Ovary (tissue), 9 donors: Measurements from ENCODE around the gene XXYLT1. TPM values are rescaled to one million over a fixed set of nuclear protein-coding genes. Genes with fewer than 3 reads are reported as not detected.

Source experiments
- DNase-seq, 5 donors: peaks; one replicate each; pipeline ENCODE4 v3.0.0-alpha.2; 2019 to 2020
- H3K27ac ChIP-seq, 2 donors: fragments of 200-600 bp; one replicate each; pipeline versions ENCODE4 v1.5.1 to v1.8.0; 2019 to 2022
- H3K27me3 ChIP-seq: fragments of 200-600 bp; one replicate; pipeline ENCODE4 v1.8.0; 2022
- H3K36me3 ChIP-seq: fragments of 200-600 bp; sonication (generic); one replicate; pipeline ENCODE4 v1.5.1; 2019
- H3K4me1 ChIP-seq: one replicate; pipeline ENCODE4 v1.8.1; 2013; ENCODE audit warnings: mild to moderate bottlenecking, moderate library complexity; ENCODE audit not compliant: insufficient read depth
- H3K4me3 ChIP-seq: fragments of 200-600 bp; sonication (generic); one replicate; pipeline ENCODE4 v1.5.1; 2017
- H3K9me3 ChIP-seq, 2 donors: fragments of 200-600 bp in 1 of 2; sonication (generic) in 1 of 2; one replicate each; pipeline versions ENCODE4 v1.5.1 to v1.8.1; 2013 to 2019; ENCODE audit warnings: mild to moderate bottlenecking in 1 of 2, moderate library complexity in 1 of 2
- CTCF ChIP-seq, 3 donors: fragments of 450-650 bp in 2 of 3; fragments of 200-600 bp in 1 of 3; IDR thresholded peaks; one replicate each; pipeline versions ENCODE4 v1.5.1 to v1.8.0; 2016 to 2022; ENCODE audit warnings: antibody characterized with exemption in 3 of 3, mild to moderate bottlenecking in 1 of 3
- EP300 ChIP-seq: sonication (generic); formaldehyde crosslinking; IDR thresholded peaks from one replicate; pipeline ENCODE4 v1.6.1; 2017; ENCODE audit warnings: antibody characterized with exemption
- POLR2A ChIP-seq: fragments of 450-650 bp; IDR thresholded peaks from one replicate; pipeline ENCODE4 v1.6.1; 2017; ENCODE audit warnings: antibody characterized with exemption, mild to moderate bottlenecking, moderate library complexity
- WGBS, 3 donors: extraction: QIAGEN DNeasy Blood & Tissue Kit in 1 of 3; methylation state at CpG; one replicate each; pipeline versions ENCODE4 v1.1.5 to v1.1.7; 2013 to 2017; 5-methylcytosine and 5-hydroxymethylcytosine counted together
- intact Hi-C, 4 donors: fragments of 100-400 bp; cut with DNase I; formaldehyde crosslinking; loops; one replicate each; pipeline versions ENCODE4 v1.11.0 to v1.15.1; 2022 to 2023
- polyA plus RNA-seq, 2 donors: library from polyadenylated mRNA; stranded (reverse); fragments of 200-250 nt in 1 of 2; fragments of 350-450 nt in 1 of 2; fragmentation: Illumina TruSeq in 1 of 2; extraction: RNeasy Lipid Tissue Mini Kit (QIAGEN cat#74804) in 1 of 2; gene quantifications; one replicate each; pipeline ENCODE4 v1.2.3, GENCODE V29; 2013 to 2014
- total RNA-seq, 7 donors: library from RNA; depleted of rRNA in 2 of 7; stranded (reverse); fragments of >200 nt in 2 of 7; fragmentation: NEBNext Ultra II Directional in 3 of 7; extraction: Animal tissue kit (Norgen Biotek cat#: 25700) in 3 of 7; gene quantifications; one replicate each; pipeline versions ENCODE4 v1.1.0 to v1.2.4, GENCODE V29; 2016 to 2023
- donor health status: DM: no; HTN: no; CAD: no; lungs with moderate emphysema.
- donor health status: DM: no; HTN: no; CAD: no.
- donor health status: Bipolar disorder and iron deficiency.
- donor health status: DM: yes; HTN: yes; CAD: no.
- donor health status: DM: no; HTN: no; CAD: no.
- donor health status: DM: yes; HTN: yes; CAD: no.

XXYLT1 gene
- total and polyA plus RNA-seq, 9 donors = 5.6 to 13.6 (median 10.2) TPM

GRCh38 chr3:195105389-195105788 lies 165.6 kb downstream of the XXYLT1 start:
- Histone ChIP-seq H3K27ac (no peak overlapping the region), H3K36me3 (no peaks in the 10 kb centered on the region), H3K4me1 (peaks cover 4% of the 10 kb centered on the region), H3K4me3 (no peak overlapping the region), H3K27me3 (no peaks in the 10 kb centered on the region), H3K9me3 (no peaks in the 10 kb centered on the region)
- intact Hi-C loops = loop anchor here (5.0 to 10.0 kb wide), 3 partner anchors 418 to 423 kb away; partner anchors contain the start of gene FAM43A (in 2 of the 4)
- TF ChIP-seq POLR2A (no peak), CTCF (IDR thresholded peaks at IDR 0.05) (no peak), EP300 (no peak)
- 89 to 90% (median 89%) methylated on average over 13 of the region's 13 CpGs for WGBS, 3 donors
- no peak for DNase-seq

- H3K4me1 ChIP-seq = peaks cover 4% of the 10 kb centered on the region
- no peaks in the 10 kb centered on the region for H3K9me3 ChIP-seq
- intact Hi-C loops = loop anchor here in 1 of 4 donors (10.0 kb wide), 1 partner anchor 420 kb away; the partner anchor contains the start of gene FAM43A
- no peaks in the 10 kb centered on the region for H3K36me3 ChIP-seq
- no peaks in the 10 kb centered on the region for H3K27me3 ChIP-seq
- no peak overlapping the region for H3K27ac ChIP-seq
- DNase-seq = no peak
- H3K4me3 ChIP-seq = no peak overlapping the region
- WGBS, 3 donors = 94 to 97% (median 95%) methylated on average over 8 of the region's 8 CpGs
- TF ChIP-seq CTCF (IDR thresholded peaks at IDR 0.05) (no peak), EP300 (no peak), POLR2A (no peak)
Observed at GRCh38 chr3:195104340-195104739, 166.6 kb downstream of the XXYLT1 start.

GRCh38 chr3:195103623-195104022 lies 167.3 kb downstream of the XXYLT1 start:
- intact Hi-C loops = loop anchor here in 1 of 4 donors (10.0 kb wide), 1 partner anchor 419 kb away; the partner anchor contains the start of gene FAM43A
- 79 to 96% (median 90%) methylated on average over 2 of the region's 2 CpGs for WGBS, 3 donors

DNA sequence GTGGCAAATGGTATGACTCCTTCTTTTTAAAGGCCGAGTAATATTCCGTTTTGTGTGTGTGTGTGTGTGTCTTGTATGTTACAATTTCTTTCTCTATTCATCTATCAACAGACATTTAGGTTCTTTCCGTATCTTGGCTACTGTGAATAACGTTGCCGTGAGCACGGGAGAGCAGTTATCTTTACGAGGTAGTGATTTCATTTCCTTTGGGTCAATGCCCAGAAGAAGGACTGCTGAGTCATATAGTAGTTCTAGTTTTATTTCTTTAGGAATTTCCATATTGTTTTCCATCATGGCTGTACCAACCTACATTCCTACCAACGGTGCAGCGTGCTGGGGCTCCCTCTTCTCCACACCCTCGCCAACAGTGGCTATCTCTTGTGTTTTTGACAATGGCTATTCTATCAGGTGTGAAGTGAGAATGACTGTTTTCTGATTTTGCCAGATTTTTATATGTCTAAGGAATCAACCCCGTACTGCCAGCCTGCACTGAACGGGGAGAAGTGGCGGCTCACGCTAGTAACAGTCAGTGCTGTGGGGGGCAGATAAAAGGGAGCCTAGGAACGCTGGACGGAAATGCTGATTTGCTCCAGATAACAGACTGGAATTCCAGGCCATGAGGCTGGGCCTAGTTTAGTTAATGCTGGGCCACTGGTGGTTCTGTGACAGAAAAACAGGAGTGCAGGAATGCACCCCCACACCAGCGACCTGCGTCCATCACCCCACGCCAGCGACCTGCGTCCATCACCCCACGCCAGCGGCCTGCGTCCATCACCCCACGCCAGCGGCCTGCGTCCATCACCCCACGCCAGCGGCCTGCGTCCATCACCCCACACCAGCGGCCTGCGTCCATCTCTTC lies 168.1 kb downstream of the XXYLT1 start:
- no peak for TF ChIP-seq CTCF (IDR thresholded peaks at IDR 0.05)
- intact Hi-C loops = loop anchor here in 1 of 4 donors (10.0 kb wide), 1 partner anchor 418 kb away; the partner anchor contains the start of gene FAM43A
- Histone ChIP-seq H3K4me3 (no peak overlapping the region), H3K9me3 (no peaks in the 10 kb centered on the region), H3K36me3 (no peaks in the 10 kb centered on the region), H3K27ac (no peak overlapping the region), H3K4me1 (peaks cover 4% of the 10 kb centered on the region), H3K27me3 (no peaks in the 10 kb centered on the region)
- DNase-seq = peak in 1 of 5 donors; percentile 39
- 75% methylated on average over 32 of the region's 32 CpGs for WGBS, 3 donors

More at GRCh38 chr3:195103623-195104022, 167.3 kb downstream of the XXYLT1 start:
- peaks cover 4% of the 10 kb centered on the region for H3K4me1 ChIP-seq
- H3K27ac ChIP-seq = no peak overlapping the region
- H3K4me3 ChIP-seq = no peak overlapping the region
- H3K9me3 ChIP-seq = no peaks in the 10 kb centered on the region
- H3K36me3 ChIP-seq = no peaks in the 10 kb centered on the region
- TF ChIP-seq CTCF (IDR thresholded peaks at IDR 0.05) = no peak
- no peak for TF ChIP-seq POLR2A
- no peak for TF ChIP-seq EP300
- no peak for DNase-seq
- H3K27me3 ChIP-seq = no peaks in the 10 kb centered on the region
